HEK293 (cell line): Measurements from ENCODE around the gene TNS1.

Experiments
- CTCF ChIA-PET: fragments of 350-600 bp; formaldehyde crosslinking; extraction: SDS; loops from one replicate; lab custom pipeline; 2021; ENCODE audit warnings: antibody characterized with exemption; lab: Yijun Ruan, JAX
- POLR2A ChIA-PET: fragments of 300-600 bp; formaldehyde crosslinking; extraction: SDS; loops from one replicate; lab custom pipeline; 2020; ENCODE audit warnings: antibody characterized with exemption, inconsistent platforms; lab: Yijun Ruan, JAX
- H3K27ac ChIP-seq: fragments of 200-500 bp; sonication (Bioruptor generic); 2 replicates; pipeline ENCODE4 v1.5.1; 2014; ENCODE audit warnings: low read depth, low read length, control low read depth, inconsistent platforms; ENCODE audit errors: extremely low read depth
- H3K36me3 ChIP-seq, 2 experiments: fragments of 200-500 bp in 1 of 2; sonication (Bioruptor generic) in 1 of 2; 1 replicate in 1 of 2; 2 replicates in 1 of 2; pipeline ENCODE4 v1.5.1; 2014 to 2017; ENCODE audit warnings: inconsistent platforms in 2 of 2, low read length in 2 of 2; ENCODE audit not compliant: control insufficient read depth in 2 of 2, insufficient read depth in 1 of 2
- H3K4me1 ChIP-seq: fragments of 200-500 bp; sonication (Bioruptor generic); 2 replicates; pipeline ENCODE4 v1.5.1; 2014; ENCODE audit warnings: mild to moderate bottlenecking, low read length, inconsistent platforms; ENCODE audit not compliant: control insufficient read depth, insufficient read depth
- H3K4me3 ChIP-seq: 2 replicates; pipeline ENCODE4 v1.5.1; 2011; ENCODE audit warnings: low read depth, mild to moderate bottlenecking, control low read depth, low read length, moderate library complexity
- H3K9me3 ChIP-seq: fragments of 200-500 bp; sonication (Bioruptor generic); 2 replicates; pipeline ENCODE4 v1.5.1; 2014; ENCODE audit warnings: low read depth, low read length, inconsistent platforms; ENCODE audit not compliant: control insufficient read depth, insufficient read depth
- BCL11B ChIP-seq: fragments of 450-650 bp; formaldehyde crosslinking; IDR thresholded peaks from 2 replicates; pipeline ENCODE4 v1.5.1; 2016; ENCODE audit warnings: low read depth, missing biosample characterization, missing genetic modification characterization
- GLIS2 ChIP-seq: fragments of 450-650 bp; formaldehyde crosslinking; IDR thresholded peaks from 2 replicates; pipeline ENCODE4 v1.5.1; 2016; ENCODE audit warnings: missing biosample characterization, missing genetic modification characterization
- KLF9 ChIP-seq: fragments of 450-650 bp; formaldehyde crosslinking; IDR thresholded peaks from 2 replicates; pipeline ENCODE4 v1.5.1; 2016; ENCODE audit warnings: missing biosample characterization, missing genetic modification characterization, low read depth
- SP2 ChIP-seq: fragments of 450-650 bp; formaldehyde crosslinking; IDR thresholded peaks from 2 replicates; pipeline ENCODE4 v1.5.1; 2016; ENCODE audit warnings: missing biosample characterization, missing genetic modification characterization
- ZBTB7A ChIP-seq: fragments of 450-650 bp; formaldehyde crosslinking; IDR thresholded peaks from 2 replicates; pipeline ENCODE4 v1.5.1; 2016; ENCODE audit warnings: low read depth, missing biosample characterization, missing genetic modification characterization
- ZFP41 ChIP-seq: fragments of 450-650 bp; formaldehyde crosslinking; IDR thresholded peaks from 2 replicates; pipeline ENCODE4 v1.5.1; 2016; ENCODE audit warnings: missing biosample characterization, missing genetic modification characterization, borderline replicate concordance
- ZNF19 ChIP-seq: fragments of 450-650 bp; formaldehyde crosslinking; IDR thresholded peaks from 2 replicates; pipeline ENCODE4; 2016; ENCODE audit warnings: missing biosample characterization, missing genetic modification characterization, low read depth
- ZNF274 ChIP-seq, 2 experiments: fragments of 200-500 bp in 1 of 2; fragments of 450-650 bp in 1 of 2; sonication (Bioruptor generic) in 1 of 2; formaldehyde crosslinking in 1 of 2; IDR thresholded peaks; 2 replicates each; pipeline versions ENCODE4 v1.5.1 to v1.6.1; 2014 to 2016; ENCODE audit warnings: borderline replicate concordance in 1 of 2, inconsistent platforms in 1 of 2, low read length in 1 of 2, missing biosample characterization in 1 of 2, missing genetic modification characterization in 1 of 2
- ZNF529 ChIP-seq: fragments of 450-650 bp; formaldehyde crosslinking; IDR thresholded peaks from 2 replicates; pipeline ENCODE4 v1.5.1; 2017; ENCODE audit warnings: missing genetic modification characterization, missing biosample characterization; ENCODE audit not compliant: insufficient replicate concordance
- ZNF558 ChIP-seq: fragments of 450-650 bp; formaldehyde crosslinking; IDR thresholded peaks from 2 replicates; pipeline ENCODE4 v1.5.1; 2016; ENCODE audit warnings: missing biosample characterization, missing genetic modification characterization
- ZNF585B ChIP-seq: fragments of 450-650 bp; formaldehyde crosslinking; IDR thresholded peaks from 2 replicates; pipeline ENCODE4 v1.5.1; 2016; ENCODE audit warnings: missing biosample characterization, missing genetic modification characterization
- ZNF610 ChIP-seq: fragments of 450-650 bp; formaldehyde crosslinking; IDR thresholded peaks from 2 replicates; pipeline ENCODE4 v1.5.1; 2016; ENCODE audit warnings: missing biosample characterization, missing genetic modification characterization, borderline replicate concordance
- ZNF626 ChIP-seq: fragments of 450-650 bp; sonication (Bioruptor Pico); formaldehyde crosslinking; IDR thresholded peaks from 2 replicates; pipeline ENCODE4 v1.5.1; 2018; ENCODE audit warnings: missing biosample characterization, missing genetic modification characterization, inconsistent platforms
- ZNF654 ChIP-seq: fragments of 450-650 bp; formaldehyde crosslinking; IDR thresholded peaks from 2 replicates; pipeline ENCODE4 v1.5.1; 2016; ENCODE audit warnings: low read depth, missing biosample characterization, missing genetic modification characterization
- ZNF791 ChIP-seq: fragments of 450-650 bp; formaldehyde crosslinking; IDR thresholded peaks from 2 replicates; pipeline ENCODE4 v1.5.1; 2016; ENCODE audit warnings: missing biosample characterization, missing genetic modification characterization
- ZXDB ChIP-seq: fragments of 450-650 bp; formaldehyde crosslinking; IDR thresholded peaks from 2 replicates; pipeline ENCODE4 v1.5.1; 2016; ENCODE audit warnings: missing biosample characterization, missing genetic modification characterization
- TF ChIP-seq, protein P1 (sequence below): fragments of 450-650 bp; formaldehyde crosslinking; IDR thresholded peaks from 2 replicates; pipeline ENCODE4 v1.5.1; 2016; ENCODE audit warnings: missing biosample characterization, missing genetic modification characterization
- TF ChIP-seq, protein P2 (sequence below): fragments of 450-650 bp; formaldehyde crosslinking; IDR thresholded peaks from 2 replicates; pipeline ENCODE4 v1.5.1; 2016; ENCODE audit warnings: missing biosample characterization, missing genetic modification characterization
- TF ChIP-seq, protein P3 (sequence below): fragments of 450-650 bp; formaldehyde crosslinking; IDR thresholded peaks from 2 replicates; pipeline ENCODE4 v1.5.1; 2016; ENCODE audit warnings: missing biosample characterization, missing genetic modification characterization
- TF ChIP-seq, protein P4 (sequence below): fragments of 450-650 bp; formaldehyde crosslinking; IDR thresholded peaks from 2 replicates; pipeline ENCODE4 v1.5.1; 2017; ENCODE audit warnings: missing biosample characterization, missing genetic modification characterization
- TF ChIP-seq, protein P5 (sequence below): fragments of 450-650 bp; formaldehyde crosslinking; IDR thresholded peaks from 2 replicates; pipeline ENCODE4; 2016; ENCODE audit warnings: missing biosample characterization, missing genetic modification characterization

TNS1 gene

DNA sequence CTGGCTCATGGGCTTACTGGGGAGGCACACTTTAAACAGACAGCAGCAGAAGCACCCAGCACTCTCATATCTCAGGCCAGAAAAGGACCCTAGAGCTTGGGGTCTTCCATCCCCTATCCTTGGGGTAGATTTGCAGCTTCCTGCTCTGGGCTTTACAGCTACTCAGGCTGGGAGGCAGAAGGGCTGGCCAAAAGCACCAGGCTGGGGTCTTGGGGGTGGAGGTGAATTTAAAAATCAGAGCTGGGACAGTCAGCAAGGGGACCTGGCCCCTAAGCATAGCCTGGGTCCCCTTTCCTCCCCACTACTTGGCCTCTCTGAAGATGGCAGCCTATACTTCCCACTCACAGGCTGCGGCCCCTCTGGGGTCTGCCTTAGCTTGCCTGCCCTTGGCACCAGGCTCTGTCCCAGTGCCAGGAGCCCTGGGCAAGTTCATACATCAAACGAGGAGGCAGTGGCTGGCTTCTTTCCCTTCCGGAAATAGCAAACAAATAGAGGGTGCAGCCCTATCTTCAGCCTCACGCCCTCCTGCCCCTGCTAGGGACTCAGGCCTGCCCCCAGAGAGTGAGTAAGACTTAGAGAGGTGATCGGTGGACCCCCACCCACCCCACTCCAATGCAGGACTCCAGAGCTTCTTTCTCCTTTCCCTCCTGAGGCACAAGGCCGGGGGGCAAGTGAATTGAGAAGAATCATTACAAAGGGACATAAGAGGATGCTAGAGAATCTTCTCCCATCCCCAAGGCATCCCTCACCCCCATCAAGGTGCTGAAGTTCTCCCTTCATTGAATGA lies 26.0 kb upstream of the TNS1 start:
- Histone ChIP-seq H3K4me3 (no peak overlapping the region), H3K9me3 (no peaks in the 10 kb centered on the region), H3K27ac (no peak overlapping the region), H3K4me1 (no peaks in the 10 kb centered on the region), H3K36me3 (no peaks in the 10 kb centered on the region)
- CTCF ChIA-PET: interaction anchor here (0.5 to 1.1 kb wide), 3 partner anchors 79 to 379 kb away, joined by 3 to 8 read pairs (median 4); no protein-coding TSS in a partner anchor
- POLR2A ChIA-PET: no interaction called here
- TF ChIP-seq ZNF558 (no peak), ZXDB (tag by site-specific recombination) (no peak), ZBTB7A (tag by site-specific recombination) (no peak), ZFP41 (tag by site-specific recombination) (no peak), ZNF529 (tag by site-specific recombination) (no peak), ZNF791 (tag by site-specific recombination) (no peak)
- TF ChIP-seq, protein P1, sequence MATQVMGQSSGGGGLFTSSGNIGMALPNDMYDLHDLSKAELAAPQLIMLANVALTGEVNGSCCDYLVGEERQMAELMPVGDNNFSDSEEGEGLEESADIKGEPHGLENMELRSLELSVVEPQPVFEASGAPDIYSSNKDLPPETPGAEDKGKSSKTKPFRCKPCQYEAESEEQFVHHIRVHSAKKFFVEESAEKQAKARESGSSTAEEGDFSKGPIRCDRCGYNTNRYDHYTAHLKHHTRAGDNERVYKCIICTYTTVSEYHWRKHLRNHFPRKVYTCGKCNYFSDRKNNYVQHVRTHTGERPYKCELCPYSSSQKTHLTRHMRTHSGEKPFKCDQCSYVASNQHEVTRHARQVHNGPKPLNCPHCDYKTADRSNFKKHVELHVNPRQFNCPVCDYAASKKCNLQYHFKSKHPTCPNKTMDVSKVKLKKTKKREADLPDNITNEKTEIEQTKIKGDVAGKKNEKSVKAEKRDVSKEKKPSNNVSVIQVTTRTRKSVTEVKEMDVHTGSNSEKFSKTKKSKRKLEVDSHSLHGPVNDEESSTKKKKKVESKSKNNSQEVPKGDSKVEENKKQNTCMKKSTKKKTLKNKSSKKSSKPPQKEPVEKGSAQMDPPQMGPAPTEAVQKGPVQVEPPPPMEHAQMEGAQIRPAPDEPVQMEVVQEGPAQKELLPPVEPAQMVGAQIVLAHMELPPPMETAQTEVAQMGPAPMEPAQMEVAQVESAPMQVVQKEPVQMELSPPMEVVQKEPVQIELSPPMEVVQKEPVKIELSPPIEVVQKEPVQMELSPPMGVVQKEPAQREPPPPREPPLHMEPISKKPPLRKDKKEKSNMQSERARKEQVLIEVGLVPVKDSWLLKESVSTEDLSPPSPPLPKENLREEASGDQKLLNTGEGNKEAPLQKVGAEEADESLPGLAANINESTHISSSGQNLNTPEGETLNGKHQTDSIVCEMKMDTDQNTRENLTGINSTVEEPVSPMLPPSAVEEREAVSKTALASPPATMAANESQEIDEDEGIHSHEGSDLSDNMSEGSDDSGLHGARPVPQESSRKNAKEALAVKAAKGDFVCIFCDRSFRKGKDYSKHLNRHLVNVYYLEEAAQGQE (tag by site-specific recombination): no peak

DNA sequence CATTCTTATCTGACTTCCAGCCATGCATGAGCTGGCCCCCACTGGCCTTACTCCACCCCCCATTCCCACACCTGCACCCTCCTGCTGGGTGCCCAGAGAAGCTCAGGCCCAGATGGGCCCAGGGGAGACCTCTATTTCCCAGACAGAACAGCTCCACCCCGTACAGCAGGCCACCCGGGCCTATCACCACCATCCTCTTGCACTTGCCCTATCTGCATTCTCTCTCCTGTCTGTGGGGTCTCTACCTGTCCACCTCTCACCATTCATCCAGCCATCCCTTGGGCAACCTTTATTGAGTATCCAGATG lies 25.3 kb upstream of the TNS1 start:
- TF ChIP-seq ZNF274 (IDR thresholded peaks at IDR 0.05; ENCODE audit: low read length) (no peak), ZNF274 (tag by site-specific recombination; IDR thresholded peaks at IDR 0.05; ENCODE audit: borderline replicate concordance) (no peak), ZNF626 (tag by site-specific recombination) (no peak), SP2 (tag by site-specific recombination) (no peak), ZNF610 (tag by site-specific recombination) (no peak), GLIS2 (tag by site-specific recombination) (no peak), ZNF654 (tag by site-specific recombination) (no peak), ZNF585B (no peak), KLF9 (tag by site-specific recombination) (no peak), BCL11B (no peak), ZNF19 (tag by site-specific recombination) (no peak)
- TF ChIP-seq, protein P2, sequence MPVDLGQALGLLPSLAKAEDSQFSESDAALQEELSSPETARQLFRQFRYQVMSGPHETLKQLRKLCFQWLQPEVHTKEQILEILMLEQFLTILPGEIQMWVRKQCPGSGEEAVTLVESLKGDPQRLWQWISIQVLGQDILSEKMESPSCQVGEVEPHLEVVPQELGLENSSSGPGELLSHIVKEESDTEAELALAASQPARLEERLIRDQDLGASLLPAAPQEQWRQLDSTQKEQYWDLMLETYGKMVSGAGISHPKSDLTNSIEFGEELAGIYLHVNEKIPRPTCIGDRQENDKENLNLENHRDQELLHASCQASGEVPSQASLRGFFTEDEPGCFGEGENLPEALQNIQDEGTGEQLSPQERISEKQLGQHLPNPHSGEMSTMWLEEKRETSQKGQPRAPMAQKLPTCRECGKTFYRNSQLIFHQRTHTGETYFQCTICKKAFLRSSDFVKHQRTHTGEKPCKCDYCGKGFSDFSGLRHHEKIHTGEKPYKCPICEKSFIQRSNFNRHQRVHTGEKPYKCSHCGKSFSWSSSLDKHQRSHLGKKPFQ (tag by site-specific recombination): no peak
- TF ChIP-seq, protein P3, sequence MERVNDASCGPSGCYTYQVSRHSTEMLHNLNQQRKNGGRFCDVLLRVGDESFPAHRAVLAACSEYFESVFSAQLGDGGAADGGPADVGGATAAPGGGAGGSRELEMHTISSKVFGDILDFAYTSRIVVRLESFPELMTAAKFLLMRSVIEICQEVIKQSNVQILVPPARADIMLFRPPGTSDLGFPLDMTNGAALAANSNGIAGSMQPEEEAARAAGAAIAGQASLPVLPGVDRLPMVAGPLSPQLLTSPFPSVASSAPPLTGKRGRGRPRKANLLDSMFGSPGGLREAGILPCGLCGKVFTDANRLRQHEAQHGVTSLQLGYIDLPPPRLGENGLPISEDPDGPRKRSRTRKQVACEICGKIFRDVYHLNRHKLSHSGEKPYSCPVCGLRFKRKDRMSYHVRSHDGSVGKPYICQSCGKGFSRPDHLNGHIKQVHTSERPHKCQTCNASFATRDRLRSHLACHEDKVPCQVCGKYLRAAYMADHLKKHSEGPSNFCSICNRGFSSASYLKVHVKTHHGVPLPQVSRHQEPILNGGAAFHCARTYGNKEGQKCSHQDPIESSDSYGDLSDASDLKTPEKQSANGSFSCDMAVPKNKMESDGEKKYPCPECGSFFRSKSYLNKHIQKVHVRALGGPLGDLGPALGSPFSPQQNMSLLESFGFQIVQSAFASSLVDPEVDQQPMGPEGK (tag by site-specific recombination): no peak
- TF ChIP-seq, protein P4, sequence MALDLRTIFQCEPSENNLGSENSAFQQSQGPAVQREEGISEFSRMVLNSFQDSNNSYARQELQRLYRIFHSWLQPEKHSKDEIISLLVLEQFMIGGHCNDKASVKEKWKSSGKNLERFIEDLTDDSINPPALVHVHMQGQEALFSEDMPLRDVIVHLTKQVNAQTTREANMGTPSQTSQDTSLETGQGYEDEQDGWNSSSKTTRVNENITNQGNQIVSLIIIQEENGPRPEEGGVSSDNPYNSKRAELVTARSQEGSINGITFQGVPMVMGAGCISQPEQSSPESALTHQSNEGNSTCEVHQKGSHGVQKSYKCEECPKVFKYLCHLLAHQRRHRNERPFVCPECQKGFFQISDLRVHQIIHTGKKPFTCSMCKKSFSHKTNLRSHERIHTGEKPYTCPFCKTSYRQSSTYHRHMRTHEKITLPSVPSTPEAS (tag by site-specific recombination): no peak
- TF ChIP-seq, protein P5, sequence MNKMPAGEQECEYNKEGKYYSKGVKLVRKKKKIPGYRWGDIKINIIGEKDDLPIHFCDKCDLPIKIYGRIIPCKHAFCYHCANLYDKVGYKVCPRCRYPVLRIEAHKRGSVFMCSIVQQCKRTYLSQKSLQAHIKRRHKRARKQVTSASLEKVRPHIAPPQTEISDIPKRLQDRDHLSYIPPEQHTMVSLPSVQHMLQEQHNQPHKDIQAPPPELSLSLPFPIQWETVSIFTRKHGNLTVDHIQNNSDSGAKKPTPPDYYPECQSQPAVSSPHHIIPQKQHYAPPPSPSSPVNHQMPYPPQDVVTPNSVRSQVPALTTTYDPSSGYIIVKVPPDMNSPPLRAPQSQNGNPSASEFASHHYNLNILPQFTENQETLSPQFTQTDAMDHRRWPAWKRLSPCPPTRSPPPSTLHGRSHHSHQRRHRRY: no peak
- POLR2A ChIA-PET: interaction anchor here (0.6 kb wide), 1 partner anchor 267 kb away, joined by 6 read pairs; no protein-coding TSS in a partner anchor
- Histone ChIP-seq H3K27ac (no peak overlapping the region), H3K9me3 (no peaks in the 10 kb centered on the region), H3K4me3 (no peak overlapping the region), H3K4me1 (no peaks in the 10 kb centered on the region), H3K36me3 (no peaks in the 10 kb centered on the region)
- CTCF ChIA-PET: interaction anchor here (0.5 to 1.1 kb wide), 4 partner anchors 78 to 379 kb away, joined by 3 to 8 read pairs (median 4); no protein-coding TSS in a partner anchor
